NCI-H524 treated with DMSO at 0.1 percent for 48 hours (cell line): Measurements from ENCODE around the gene RFNG.
"Not testable (repeated sequence)": the region's sequence is repeated elsewhere in the genome, so short reads cannot be mapped to it uniquely, and the experiment has no call there.

Experiments used
- DNase-seq: peaks from one replicate; lab custom pipeline; 2025; lab: John Stamatoyannopoulos, UW

RFNG gene

DNA sequence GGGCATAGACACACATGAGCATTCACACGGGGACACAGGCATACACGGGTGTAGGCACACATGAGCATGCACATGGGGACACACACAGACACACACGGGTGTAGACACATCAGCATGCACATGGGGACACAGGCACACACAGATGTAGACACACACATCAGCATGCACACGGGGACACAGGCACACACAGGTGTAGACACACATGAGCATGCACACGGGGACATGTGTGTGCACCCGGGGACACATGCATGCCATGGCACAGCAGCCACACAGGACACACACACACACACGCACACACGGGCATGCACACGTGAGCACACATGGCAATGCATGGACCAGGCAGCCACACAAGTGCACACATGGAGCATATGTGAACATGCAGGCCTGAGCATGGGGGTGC lies 9.0 kb downstream of the RFNG start:
- no peak for DNase-seq

DNA sequence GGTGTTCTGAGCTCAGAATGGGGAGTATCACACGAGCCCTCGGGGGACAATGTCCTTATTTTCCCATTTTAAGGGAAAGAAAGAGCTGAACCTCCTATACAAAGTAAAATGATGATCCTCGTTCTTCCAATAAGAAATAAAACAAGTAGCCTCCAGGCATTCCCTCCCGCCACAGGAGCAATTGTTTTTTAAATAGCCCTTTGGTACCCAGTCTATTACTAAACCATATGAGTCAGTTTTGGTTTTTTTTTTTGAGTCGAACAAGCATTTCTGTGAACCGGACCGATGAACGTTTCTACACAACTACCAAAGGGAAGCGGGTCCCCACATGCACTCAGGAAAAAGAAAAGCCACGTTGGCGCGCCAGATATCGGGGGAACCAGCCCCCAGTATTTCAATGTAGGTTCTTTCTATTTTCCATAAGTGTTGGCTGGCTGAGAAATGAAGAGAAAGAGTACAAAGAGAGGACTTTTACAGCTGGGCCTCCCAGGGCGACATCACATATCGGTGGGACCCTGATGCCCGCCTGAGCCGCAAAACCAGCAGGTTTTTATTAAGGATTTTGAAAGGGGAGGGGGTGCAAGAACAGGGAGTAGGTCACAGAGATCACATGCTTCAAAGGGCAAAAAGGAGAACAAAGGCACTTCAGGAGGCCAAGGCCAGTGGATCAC lies 10.3 kb downstream of the RFNG start:
- no peak for DNase-seq

DNA sequence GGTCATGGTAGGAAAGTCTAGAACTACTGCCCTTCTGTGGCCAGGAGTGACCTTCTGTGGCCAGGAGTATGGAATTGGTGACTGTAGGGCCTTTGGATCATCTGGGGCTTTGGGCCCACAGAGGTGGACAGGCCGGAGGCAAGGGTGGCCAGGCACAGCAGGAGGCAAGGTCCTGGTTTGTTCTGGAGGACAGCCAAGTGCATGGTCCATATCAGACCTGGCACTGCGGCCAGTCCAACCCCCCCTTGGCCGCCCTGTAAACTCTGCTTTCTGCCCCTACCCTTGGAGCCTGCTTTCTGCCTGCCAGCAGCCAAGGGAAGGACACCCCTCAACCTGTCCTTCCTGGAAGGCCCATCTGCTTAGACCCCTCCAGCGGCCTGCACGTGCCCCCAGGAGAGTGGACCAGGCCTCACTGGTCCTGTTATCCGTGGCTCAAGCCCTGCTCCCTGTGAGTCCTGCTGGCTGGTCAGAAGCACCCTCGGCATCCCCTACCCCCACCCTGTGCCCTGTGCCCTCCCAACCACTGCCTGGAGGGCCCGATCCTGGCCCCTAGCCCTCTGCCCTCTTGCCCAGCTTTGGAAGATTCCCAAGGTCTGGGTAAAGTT lies 11.8 kb downstream of the RFNG start:
- no peak for DNase-seq

DNA sequence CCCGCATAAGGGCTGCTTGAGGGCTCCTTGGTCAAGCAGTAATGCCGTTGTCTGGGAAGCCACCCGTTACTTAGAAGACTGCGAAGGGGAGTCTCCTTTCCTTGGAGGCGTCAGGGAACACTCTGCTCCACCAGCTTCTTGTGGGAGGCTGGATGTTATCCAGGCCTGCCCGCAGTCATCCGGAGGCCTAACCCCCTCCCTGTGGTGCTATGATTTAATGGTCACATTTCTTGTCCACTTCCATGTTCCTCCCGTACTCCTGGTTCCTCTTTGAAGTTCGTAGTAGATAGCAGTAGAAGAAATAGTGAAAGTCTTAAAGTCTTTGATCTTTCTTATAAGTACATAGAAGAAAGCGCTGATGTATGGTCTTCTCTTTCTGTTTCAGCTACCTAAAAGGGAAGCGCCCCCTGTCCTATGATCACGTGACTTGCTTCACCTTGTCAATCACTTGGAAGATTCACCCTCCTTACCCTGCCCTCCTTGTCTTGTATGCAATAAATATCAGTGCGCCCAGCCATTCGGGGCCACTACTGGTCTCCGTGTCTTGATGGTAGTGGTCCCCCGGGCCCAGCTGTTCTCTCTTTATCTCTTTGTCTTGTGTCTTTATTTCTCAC lies 12.7 kb downstream of the RFNG start:
- not testable (repeated sequence) for DNase-seq

DNA sequence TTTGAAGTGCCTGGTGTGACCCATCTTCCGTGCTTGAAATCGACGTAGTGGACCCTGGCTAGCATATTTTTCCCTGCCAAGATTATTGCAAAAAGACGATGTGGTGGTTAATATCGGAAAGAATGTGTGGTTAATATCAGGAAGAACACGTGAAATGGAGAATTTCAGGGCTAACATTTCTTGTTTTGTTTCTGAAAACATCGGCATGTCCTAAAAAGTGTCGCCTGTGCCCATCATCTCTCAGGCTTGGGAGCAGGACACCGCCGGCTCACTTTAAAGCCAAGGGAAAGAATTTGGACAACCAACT lies 13.8 kb downstream of the RFNG start:
- DNase-seq, result no peak

DNA sequence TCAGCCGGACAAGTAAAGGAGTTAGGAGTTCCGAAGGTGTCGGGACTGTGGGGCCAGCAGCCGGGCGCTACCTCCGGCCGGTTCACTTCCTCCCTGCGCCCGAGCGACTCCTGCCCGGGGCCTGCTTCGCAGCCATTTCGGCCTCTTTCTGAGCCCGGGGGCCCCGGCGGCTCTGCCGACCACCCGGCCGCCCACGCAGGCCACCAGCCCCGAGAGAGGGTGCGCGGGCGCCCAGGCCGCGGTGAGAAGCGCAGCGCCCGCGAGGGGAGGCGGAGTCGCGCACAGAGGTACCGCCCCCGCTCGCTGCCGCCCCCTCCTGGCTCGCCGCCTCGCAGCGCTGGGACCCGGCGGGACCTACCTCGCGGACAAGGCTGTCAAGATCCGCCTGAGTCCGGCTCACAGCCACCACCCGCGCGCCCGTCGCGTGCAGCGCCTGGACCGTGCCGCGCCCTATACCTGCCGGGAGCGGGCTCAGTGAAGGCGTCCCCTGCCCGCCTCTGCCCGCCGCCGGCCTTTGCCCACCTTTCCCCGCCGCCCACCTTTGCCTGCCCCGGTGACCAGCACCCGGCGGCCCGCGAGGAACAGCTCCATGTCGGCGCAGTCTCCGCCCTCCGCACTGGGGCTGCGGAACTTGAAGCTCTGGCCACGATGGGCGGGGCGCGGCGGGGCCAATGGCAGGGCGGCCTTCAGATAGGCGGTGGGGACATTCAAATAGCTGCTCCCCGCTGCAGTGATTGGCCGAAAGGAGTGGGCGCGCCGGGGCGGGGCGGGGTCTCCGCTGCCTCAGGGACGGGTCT lies 14.3 kb downstream of the RFNG start, which contains the start of gene DCXR:
Gene DCXR (minus strand): TSS at position 606 of the 797 bp plus-strand sequence. CDS start 15 bp downstream, at position 591.
- peak; percentile 97 for DNase-seq

DNA sequence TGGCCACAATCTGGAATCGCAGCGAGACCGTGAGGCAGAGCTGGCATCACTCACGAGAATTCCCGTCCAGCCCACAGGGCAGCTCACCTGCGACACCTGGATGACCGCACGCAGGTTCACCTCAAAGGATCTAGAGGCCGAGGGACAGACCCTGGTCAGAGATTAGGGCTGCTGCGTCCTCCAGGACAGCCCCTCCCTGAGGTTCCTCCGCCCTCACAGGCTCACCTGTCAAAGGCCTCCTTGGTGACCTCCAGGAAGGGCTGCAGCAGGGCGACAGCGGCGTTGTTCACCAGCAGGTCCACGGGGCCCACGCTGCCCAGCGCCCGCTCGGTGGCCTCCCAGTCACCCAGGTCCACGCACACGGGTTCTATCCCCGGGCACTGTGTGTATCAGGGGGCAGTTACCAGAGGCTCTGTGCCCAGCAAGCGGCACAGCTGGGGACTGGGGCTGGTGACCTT lies 14.9 kb downstream of the RFNG start:
- DNase-seq, result no peak

DNA sequence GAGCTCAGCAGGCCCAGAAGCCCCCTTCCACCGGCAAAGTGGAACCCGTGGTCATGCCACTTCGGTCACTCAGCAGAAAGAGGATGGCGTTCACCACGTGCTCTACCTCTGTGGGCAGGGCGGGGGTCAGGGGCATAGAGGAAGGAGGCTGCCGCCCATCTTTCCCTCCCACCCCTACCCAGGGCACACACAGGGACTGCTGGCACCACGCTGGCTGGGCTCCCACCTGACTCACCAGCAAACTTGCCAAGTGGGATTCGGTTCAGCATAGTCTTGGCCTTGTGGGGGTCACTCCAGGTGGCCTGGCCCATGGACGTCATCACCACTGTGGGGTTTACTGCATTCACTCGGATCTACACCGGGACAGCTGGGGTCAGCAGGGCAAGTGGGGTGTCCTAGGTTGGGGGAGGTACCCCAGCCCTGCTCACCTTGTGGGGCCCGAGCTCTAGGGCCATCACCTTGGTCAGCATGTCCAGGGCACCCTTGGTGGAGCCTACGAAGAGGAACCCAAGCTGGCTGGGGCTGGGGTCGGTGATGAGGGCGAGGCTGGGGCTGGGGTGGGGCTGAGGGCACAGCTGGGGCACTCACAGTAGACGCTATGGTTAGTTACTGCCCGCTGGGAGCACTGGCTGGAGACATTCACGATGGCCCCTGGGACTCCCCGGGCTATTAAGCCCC lies 15.5 kb downstream of the RFNG start:
- no peak for DNase-seq

DNA sequence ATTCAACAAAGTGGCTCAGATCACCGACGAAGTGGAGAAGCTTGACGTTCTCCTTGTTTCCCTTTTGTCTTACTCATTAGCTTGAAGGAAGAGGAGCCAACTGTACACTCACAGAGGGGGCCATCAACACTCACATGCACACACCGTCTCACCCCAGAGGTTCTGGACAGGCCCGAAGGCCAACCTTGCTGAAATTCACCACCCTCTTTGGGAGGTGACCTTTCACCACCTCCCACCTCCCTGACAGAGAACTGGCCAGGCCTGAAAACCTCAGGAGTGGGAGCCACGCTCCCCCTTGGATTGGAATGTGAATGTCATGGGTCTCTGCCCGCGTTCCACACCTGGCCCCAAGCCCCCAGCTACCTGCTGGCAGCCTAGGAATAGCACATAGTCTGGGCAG lies 16.1 kb downstream of the RFNG start:
- DNase-seq, result no peak

DNA sequence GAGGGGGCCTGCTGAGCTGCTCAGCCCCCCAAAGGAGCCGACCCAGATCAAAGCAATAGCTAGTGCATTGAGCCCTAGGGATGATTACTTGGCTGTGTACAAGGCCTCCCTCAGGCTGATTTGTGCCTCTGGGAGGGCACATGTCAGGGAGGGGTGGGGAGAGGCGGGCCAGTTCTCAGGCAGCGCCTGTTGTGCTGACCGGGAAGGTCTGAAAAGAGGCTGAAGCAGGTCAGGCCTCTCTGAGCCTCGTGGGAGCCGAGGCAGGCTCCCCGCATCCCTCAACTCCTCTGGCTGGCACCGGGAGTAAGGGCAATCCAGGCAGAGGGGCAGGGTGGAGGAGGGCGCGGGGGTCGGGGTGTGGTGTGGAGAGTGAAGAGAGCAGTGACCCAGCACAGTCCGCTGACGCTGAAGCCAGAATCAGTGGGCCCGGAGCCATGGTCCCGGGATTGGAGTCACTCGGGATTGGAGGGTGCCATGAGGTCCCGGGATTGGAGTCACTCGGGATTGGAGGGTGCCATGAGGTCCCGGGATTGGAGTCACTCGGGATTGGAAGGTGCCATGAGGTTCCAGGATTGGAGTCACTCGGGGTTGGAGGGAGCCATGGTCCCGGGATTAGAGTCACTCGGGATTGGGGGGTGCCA lies 17.1 kb downstream of the RFNG start:
- DNase-seq, result no peak

DNA sequence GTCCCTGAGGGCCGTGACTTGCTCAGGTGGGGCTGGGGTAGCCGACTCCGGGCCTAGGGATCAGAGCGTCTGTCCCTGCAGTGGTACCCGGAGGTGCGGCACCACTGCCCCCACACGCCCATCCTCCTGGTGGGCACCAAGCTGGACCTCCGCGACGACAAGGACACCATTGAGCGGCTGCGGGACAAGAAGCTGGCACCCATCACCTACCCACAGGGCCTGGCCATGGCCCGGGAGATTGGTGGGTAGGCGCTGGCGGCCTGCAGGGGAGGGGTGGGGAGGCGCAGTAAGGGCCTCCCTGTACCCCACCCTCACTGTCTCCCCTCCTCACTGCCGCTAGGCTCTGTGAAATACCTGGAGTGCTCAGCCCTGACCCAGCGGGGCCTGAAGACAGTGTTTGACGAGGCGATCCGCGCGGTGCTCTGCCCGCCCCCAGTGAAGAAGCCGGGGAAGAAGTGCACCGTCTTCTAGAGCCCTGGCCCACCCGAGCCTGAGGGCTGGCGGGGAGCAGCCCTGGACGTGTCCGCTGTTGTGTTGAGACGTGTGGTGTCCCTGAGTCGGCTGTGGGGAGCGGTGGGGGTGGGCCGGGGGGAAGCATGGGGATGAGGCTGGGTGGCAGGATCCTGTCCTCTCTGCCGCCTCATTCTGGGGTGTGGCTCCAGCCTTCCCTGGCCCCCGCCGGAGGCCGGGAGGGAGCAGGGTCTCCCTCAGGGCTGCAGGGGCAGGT lies 18.1 kb downstream of the RFNG start:
- DNase-seq, result no peak

DNA sequence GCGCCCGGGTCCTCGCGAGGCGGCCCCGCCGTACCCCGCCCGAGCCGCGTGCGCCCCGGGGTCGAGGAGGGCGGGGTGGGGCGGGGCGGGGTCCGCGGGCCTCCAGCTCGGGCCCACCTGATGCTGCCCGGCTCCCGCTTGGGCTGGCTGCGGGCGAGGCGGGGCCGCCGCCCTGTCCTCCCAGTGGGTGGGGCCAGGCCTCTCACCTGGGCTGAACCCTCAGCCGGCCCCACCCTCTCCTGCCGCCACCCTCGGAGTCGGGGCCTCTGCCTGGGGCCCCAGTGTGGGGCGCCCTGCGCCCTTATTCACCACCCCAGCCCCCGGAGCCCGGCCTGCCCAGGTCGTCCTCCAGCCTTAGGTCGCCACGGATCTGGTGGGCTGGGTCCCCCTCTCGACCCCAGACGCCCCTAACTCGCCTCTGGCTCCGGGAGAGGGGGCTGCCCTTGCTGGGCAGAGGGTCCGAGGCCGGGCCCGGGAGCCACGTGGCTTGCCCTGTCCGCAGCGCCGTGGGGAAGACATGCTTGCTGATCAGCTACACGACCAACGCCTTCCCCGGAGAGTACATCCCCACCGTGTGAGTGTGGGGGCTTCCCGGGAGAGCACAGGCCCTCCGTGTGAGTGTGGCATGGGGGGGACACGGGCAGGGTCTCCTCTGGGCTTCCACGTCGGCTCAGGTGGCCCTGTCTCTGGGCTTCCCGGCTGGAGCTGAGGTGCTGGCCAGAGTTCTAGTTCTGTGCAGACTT lies 19.6 kb downstream of the RFNG start:
- no peak for DNase-seq

DNA sequence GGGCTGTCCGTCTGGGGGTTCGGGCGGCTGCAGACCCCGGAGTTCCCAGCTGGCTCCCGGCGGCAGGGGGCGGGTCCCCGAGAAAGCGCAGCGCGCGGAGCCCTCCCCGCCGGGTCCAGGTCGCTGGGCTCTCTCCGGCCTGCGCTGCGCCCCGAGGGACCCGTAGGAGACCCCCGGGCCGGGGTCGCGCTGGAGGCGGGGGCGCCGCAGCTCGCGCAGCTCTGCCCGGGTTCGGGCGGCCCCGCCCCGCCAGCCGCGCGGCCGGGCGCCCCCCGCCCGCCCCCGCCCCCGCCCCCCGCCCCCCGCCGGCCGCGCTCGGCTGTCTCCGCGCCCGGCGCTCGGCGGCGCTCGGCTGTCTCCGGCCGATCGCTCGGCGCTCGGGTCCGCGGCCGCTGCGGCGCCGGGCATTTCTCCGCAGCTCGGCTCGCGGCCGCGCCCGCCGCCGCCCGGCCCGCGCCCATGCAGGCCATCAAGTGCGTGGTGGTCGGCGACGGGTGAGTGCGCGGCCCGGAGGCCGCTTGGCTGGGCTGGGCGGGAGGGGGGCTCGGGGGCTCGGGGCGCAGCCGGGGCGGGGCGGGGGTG lies 20.2 kb downstream of the RFNG start, which contains the start of gene RAC3:
Gene RAC3 (plus strand): TSS at position 376 of the 582 bp plus-strand sequence. CDS start 84 bp downstream, at position 460.
- DNase-seq, result no peak

DNA sequence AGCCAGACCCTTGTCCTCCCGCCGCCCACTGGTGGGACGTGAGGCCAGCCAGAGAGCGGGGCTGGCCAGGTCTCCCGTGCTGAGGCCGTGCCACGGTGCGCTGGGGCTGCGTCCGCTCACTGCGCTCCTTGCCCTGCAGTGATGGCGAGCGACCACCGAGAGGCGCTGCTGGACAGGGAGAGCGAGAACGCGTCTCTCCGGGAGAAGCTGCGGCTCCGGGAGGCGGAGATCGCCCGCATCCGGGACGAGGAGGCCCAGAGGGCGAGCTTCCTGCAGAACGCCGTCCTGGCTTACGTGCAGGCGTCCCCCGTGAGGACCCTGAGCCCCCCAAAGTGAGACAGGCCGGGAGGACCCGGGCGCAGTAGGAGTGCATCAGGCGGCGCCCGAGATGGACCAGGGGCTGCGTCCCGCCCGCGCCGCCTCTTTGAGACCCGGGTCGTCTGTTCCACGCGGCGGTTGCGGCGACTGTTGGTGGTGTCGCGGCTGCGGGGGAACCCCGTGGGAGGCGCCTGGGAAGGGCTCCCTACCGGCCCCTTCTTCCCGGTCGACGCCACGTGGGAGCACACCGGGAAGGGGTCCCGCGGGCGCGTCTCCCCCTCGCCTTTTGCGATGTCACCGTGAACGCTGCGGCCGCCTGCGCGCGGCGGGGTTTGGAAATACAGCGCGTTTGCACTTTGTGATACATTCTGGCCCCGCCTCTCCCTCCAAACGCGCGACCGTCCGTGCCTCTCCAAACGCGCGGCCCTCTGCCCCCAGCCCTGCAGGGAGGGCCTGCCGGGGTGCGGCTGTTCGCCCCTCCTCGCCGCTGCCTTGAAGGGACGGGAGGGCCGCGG lies 20.9 kb downstream of the RFNG start:
- DNase-seq, result no peak

DNA sequence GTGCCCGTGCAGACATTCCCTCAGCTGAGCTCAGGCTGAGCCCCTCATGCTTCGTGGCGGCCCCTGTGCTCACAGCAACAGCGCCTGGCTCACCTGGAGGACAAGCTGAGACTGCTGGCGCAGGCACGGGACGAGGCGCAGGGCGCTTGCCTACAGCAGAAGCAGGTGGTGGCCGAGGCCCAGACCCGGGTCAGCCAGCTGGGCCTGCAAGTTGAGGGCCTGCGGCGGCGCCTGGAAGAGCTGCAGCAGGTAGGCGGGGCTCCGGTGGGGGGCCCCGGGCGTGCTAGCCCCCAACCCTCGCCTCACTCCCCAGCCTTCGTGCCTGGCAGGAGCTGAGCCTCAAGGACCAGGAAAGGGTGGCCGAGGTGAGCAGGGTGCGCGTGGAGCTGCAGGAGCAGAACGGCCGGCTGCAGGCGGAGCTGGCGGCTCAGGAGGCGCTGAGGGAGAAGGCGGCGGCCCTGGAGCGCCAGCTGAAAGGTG lies 21.6 kb downstream of the RFNG start:
- DNase-seq, result no peak

DNA sequence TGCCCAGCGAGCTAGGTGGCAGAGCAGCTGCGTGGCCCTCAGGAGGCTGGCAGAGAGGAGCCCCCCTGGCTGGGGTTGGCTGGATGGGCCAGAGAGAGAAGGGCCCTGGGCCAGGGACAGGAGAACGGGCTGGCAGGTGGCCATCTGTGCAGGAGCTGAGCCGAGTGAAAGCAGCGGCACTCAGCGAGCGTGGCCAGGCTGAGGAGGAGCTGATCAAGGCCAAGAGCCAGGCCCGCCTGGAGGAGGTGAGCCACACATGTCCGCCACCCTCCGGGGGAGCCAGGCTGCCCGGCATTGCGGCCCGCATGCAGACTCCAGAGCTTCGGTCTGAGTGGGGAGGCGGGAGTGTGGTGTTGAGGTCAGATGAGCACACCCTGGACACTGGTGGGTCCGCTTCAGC lies 22.2 kb downstream of the RFNG start:
- DNase-seq, result no peak

DNA sequence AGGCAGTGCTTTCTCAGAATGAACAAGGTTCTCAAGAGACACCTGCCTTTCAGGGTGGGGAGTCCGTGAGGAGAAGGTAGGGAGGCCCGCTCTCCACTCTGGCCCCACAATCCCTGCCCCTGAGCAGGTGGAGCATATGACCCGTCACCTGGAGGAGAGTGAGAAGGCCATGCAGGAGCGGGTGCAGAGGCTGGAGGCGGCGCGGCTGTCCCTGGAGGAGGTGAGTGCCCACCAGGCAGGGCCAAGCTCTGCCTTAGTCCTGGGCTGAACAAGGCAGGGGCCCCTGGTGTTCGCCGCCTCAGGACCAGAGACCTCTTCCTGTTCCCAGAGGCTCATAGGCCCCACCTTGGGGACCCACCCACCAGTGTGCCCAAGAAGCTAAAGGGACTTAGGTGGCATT lies 22.6 kb downstream of the RFNG start:
- no peak for DNase-seq

DNA sequence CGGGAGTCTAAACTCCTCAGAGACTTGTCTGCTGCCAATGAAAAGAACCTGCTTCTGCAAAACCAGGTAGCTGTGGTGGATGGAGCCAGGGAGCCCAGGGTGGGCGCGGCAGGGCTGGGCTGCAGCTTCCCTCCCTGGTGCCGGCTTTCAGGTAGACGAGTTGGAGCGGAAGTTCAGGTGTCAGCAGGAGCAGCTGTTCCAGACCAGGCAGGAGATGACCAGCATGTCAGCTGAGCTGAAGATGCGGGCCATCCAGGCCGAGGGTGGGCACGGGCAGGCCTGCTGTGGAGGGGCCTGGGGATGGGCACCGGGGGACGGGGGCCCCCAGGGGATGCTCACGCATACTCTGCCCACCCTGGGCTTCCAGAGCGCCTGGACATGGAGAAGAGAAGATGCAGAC lies 23.4 kb downstream of the RFNG start:
- no peak for DNase-seq
